Type B pancreatic cell (in vitro differentiated cells): ENCODE results near the gene HABP4. TPM values are rescaled to one million over a fixed set of nuclear protein-coding genes. Genes with fewer than 3 reads are reported as not detected.
A peak's percentile ranks its signal among the peaks of the same experiment; 100 is the strongest.

Source experiments
- DNase-seq: peaks from one replicate; pipeline ENCODE4 v3.0.0; 2021; ENCODE audit warnings: mixed read lengths; ENCODE audit not compliant: unreplicated experiment; ENCODE audit errors: extremely low spot score
- H3K27ac Mint-ChIP-seq: 2 replicates; pipeline ENCODE4 v1.8.0; 2021; ENCODE audit warnings: mild to moderate bottlenecking, mixed read lengths
- H3K27me3 Mint-ChIP-seq: 2 replicates; pipeline ENCODE4 v1.8.0; 2021; ENCODE audit warnings: mixed read lengths
- H3K36me3 Mint-ChIP-seq: 2 replicates; pipeline ENCODE4 v1.8.0; 2021; ENCODE audit warnings: mixed read lengths
- H3K4me1 Mint-ChIP-seq: one replicate; pipeline ENCODE4 v1.8.0; 2021; ENCODE audit warnings: mixed read lengths; ENCODE audit not compliant: unreplicated experiment
- H3K4me3 Mint-ChIP-seq: 2 replicates; pipeline ENCODE4 v1.8.0; 2021; ENCODE audit warnings: mild to moderate bottlenecking, mixed read lengths
- H3K9me3 Mint-ChIP-seq: 2 replicates; pipeline ENCODE4 v1.8.0; 2021; ENCODE audit warnings: mixed read lengths
- total RNA-seq: library from RNA; stranded (reverse); gene quantifications from 2 replicates; pipeline ENCODE4 v1.2.1, GENCODE V29; 2021; ENCODE audit warnings: low replicate concordance
- TF ChIP-seq, protein P1 (sequence below): fragments of 200-600 bp; sonication (generic); conservative IDR thresholded peaks from 2 replicates; pipeline ENCODE4 v1.5.0; 2021; ENCODE audit warnings: antibody characterized with exemption, mild to moderate bottlenecking

The HABP4 gene
- total RNA-seq, 1 donor from 2014 or later: 19.4 TPM

DNA sequence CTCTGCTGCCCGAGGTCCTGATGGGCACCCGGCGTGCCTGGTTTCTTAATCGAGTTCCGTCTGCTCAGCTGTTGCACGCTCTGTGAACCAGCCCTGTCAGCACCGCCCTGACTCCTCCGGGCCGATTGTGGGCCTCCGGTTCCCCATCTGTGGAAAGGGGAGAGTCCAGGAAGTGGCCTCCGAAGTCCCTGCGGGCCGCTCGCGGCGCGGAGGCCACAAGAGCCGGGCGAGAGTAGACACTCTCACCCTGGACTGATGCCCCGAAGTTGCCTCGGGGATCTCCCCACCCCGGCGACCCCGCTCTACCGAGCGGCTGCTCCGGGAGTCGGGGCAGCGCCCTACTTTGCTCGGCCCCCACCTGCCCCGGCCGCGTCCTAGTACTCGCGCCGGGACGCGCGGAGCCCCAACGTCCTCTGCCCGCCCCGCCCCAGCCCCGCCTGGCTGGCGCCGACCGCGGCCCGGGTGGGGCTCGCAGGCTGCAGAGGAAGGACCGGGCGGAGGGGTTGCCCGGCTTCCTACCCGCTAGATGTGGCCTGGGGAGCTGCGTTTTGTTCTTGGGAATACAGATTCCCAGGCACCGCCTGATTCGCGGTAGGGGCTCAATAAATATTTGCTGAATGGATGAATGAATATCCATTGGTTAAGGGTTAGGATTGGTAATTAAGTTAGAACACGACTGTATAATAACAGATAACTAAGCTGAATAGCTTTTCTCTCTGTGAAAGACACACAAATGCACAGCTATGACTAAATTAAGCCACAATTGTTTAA, 30.9 kb upstream of the HABP4 start:
- Mint-ChIP-seq H3K27me3 (no peaks in the 10 kb centered on the region), H3K36me3 (peaks cover 3% of the 10 kb centered on the region), H3K27ac (peak overlapping the region; percentile 95), H3K4me3 (peak overlapping the region; percentile 90), H3K4me1 (peaks cover 34% of the 10 kb centered on the region), H3K9me3 (no peaks in the 10 kb centered on the region)
- DNase-seq: peak; percentile 80
- TF ChIP-seq, protein P1, sequence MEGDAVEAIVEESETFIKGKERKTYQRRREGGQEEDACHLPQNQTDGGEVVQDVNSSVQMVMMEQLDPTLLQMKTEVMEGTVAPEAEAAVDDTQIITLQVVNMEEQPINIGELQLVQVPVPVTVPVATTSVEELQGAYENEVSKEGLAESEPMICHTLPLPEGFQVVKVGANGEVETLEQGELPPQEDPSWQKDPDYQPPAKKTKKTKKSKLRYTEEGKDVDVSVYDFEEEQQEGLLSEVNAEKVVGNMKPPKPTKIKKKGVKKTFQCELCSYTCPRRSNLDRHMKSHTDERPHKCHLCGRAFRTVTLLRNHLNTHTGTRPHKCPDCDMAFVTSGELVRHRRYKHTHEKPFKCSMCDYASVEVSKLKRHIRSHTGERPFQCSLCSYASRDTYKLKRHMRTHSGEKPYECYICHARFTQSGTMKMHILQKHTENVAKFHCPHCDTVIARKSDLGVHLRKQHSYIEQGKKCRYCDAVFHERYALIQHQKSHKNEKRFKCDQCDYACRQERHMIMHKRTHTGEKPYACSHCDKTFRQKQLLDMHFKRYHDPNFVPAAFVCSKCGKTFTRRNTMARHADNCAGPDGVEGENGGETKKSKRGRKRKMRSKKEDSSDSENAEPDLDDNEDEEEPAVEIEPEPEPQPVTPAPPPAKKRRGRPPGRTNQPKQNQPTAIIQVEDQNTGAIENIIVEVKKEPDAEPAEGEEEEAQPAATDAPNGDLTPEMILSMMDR: no peak

DNA sequence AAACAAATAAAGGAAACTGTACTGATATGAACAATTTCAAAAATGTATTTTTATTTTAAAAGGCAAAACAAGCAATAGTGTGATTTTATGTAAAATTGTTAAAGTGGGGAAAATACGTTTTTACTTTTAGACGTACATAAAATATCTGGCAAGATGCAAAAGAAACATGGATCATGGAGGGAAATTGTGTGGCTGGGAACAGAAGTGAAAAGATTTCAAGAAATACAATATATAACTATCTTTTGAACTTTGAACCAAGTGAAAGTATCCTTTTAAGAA, 30.3 kb upstream of the HABP4 start:
- peak overlapping the region; percentile 95 for H3K27ac Mint-ChIP-seq
- TF ChIP-seq, protein P1: no peak
- H3K4me3 Mint-ChIP-seq: peak overlapping the region; percentile 75
- H3K9me3 Mint-ChIP-seq: no peaks in the 10 kb centered on the region
- peaks cover 3% of the 10 kb centered on the region for H3K36me3 Mint-ChIP-seq
- peaks cover 34% of the 10 kb centered on the region for H3K4me1 Mint-ChIP-seq
- DNase-seq: no peak
- no peaks in the 10 kb centered on the region for H3K27me3 Mint-ChIP-seq

GRCh38 chr9:96420468-96421219, 29.3 kb upstream of the HABP4 start:
- no peaks in the 10 kb centered on the region for H3K27me3 Mint-ChIP-seq
- peaks cover 34% of the 10 kb centered on the region for H3K4me1 Mint-ChIP-seq
- no peak for DNase-seq
- H3K4me3 Mint-ChIP-seq: peak overlapping the region; percentile 75
- TF ChIP-seq, protein P1: no peak
- no peaks in the 10 kb centered on the region for H3K9me3 Mint-ChIP-seq
- peaks cover 3% of the 10 kb centered on the region for H3K36me3 Mint-ChIP-seq
- H3K27ac Mint-ChIP-seq: peak overlapping the region; percentile 95

- Mint-ChIP-seq H3K9me3 (no peaks in the 10 kb centered on the region), H3K27ac (no peak overlapping the region), H3K36me3 (no peaks in the 10 kb centered on the region), H3K4me1 (peaks cover 27% of the 10 kb centered on the region), H3K27me3 (no peaks in the 10 kb centered on the region), H3K4me3 (no peak overlapping the region)
- TF ChIP-seq, protein P1: no peak
- DNase-seq: no peak
Measured at GRCh38 chr9:96423322-96423984, 26.5 kb upstream of the HABP4 start.

DNA sequence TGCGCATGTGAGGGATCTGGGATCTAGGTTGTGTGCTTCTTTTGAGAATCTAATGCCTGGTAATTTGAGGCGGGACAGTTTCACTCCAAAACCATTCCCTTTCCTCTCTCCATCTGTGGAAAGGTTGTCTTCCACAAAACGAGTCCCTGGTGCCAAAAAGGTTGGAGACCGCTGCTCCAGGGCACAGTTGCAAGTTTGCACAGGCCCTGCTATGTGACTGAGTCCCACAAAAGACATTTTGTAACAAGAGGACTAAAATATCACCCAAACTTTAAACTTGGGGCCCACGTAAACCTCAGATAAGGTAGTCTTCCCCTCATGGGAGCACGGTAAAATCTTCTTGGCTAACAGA, 26.0 kb upstream of the HABP4 start:
- no peaks in the 10 kb centered on the region for H3K36me3 Mint-ChIP-seq
- no peak overlapping the region for H3K4me3 Mint-ChIP-seq
- no peaks in the 10 kb centered on the region for H3K9me3 Mint-ChIP-seq
- no peak for DNase-seq
- H3K27ac Mint-ChIP-seq: no peak overlapping the region
- H3K27me3 Mint-ChIP-seq: no peaks in the 10 kb centered on the region
- H3K4me1 Mint-ChIP-seq: peaks cover 27% of the 10 kb centered on the region
- TF ChIP-seq, protein P1: no peak
